ENCODE data around the gene ASAP3.

GRCh38 chr1:23417570-23417969 is 66.4 kb downstream of the ASAP3 start:
- TF ChIP-seq CTCF (IDR thresholded peaks at IDR 0.05) (no peak), POLR2A (IDR thresholded peaks at IDR 0.05) (no peak)
